K562 (cell line): ENCODE measurements around the gene ATP6V0A1. TPM values are rescaled to one million over a fixed set of nuclear protein-coding genes. Genes with fewer than 3 reads are reported as not detected.

Experiments
- KDM1A ChIP-seq, 2 experiments: fragments of 450-650 bp; IDR thresholded peaks; 2 replicates each; pipeline ENCODE4 v1.6.1; 2016; ENCODE audit warnings: mild to moderate bottlenecking in 2 of 2
- MGA ChIP-seq: fragments of 450-650 bp; IDR thresholded peaks from 2 replicates; pipeline ENCODE4 v1.6.1; 2016; ENCODE audit warnings: mild to moderate bottlenecking, moderate library complexity
- NBN ChIP-seq: fragments of 450-650 bp; IDR thresholded peaks from 2 replicates; pipeline ENCODE4 v1.6.1; 2016; ENCODE audit warnings: low read depth, mild to moderate bottlenecking
- ZNF407 ChIP-seq: fragments of 450-650 bp; IDR thresholded peaks from 2 replicates; pipeline ENCODE4 v1.6.1; 2016; ENCODE audit warnings: low read depth
- polyA plus RNA-seq, 8 experiments: library from polyadenylated mRNA; depleted of rRNA in 4 of 8; stranded (reverse) in 5 of 8; unstranded in 3 of 8; fragments of >200 nt; fragmentation: Nextera tagmentation in 2 of 8; fragmentation: Illumina TruSeq in 1 of 8; extraction: Ambion mirVana in 2 of 8; extraction: Trizol in 1 of 8; gene quantifications; 2 replicates each; pipeline versions ENCODE4 v1.2.1 to v1.2.3, GENCODE V29; 2011 to 2014; ENCODE audit warnings: inconsistent platforms in 1 of 8, missing spikeins in 1 of 8
- total RNA-seq, 7 experiments: library from RNA; depleted of rRNA in 6 of 7; stranded (reverse); fragments of >200 nt in 6 of 7; fragmentation: Illumina TruSeq in 2 of 7; extraction: Trizol in 2 of 7; gene quantifications; 2 replicates each; pipeline versions ENCODE4 v1.2.1 to v1.2.3, GENCODE V29; 2011 to 2021; ENCODE audit warnings: low replicate concordance in 1 of 7

Gene ATP6V0A1
- total and polyA plus RNA-seq, 9 of the 15 experiments (the other 6 are each of a cell fraction or from before 2014, with no cell fraction given) = 11.8 to 158 (median 75.5) TPM

GRCh38 chr17:42458497-42459255 is at the start of gene ATP6V0A1 (continued):
- 0 out of 2 replicates have a peak, but pooled peaks have one; percentile 5 for TF ChIP-seq ZNF407
- TF ChIP-seq KDM1A (IDR thresholded peaks at IDR 0.05) = no peak
- peak; percentile 69; the same call in 1 of the 2 replicates for TF ChIP-seq NBN
- peak; percentile 82 for TF ChIP-seq MGA
